OCI-LY7 (cell line): Measurements from ENCODE around the gene DNAH9. TPM values are rescaled to one million over a fixed set of nuclear protein-coding genes. Genes with fewer than 3 reads are reported as not detected.

ENCODE experiments used
- BruUV-seq: library from RNA; stranded (reverse); fragments of 400-500 nt; replicated peaks from 2 replicates; lab custom pipeline; 2021; lab: Mats Ljungman, UMichigan
- CTCF ChIA-PET: fragments of 300-600 bp; sonication (Branson Sonifier 250); formaldehyde crosslinking; loops from one replicate; lab custom pipeline; 2022; ENCODE audit warnings: antibody characterized with exemption; ENCODE audit not compliant: unreplicated experiment; lab: Charles Lee
- POLR2A ChIA-PET: fragments of 300-600 bp; sonication (Branson Sonifier 250); formaldehyde crosslinking; loops from one replicate; lab custom pipeline; 2022; ENCODE audit warnings: antibody characterized with exemption; lab: Charles Lee
- DNase-seq: peaks from one replicate; pipeline ENCODE4 v3.0.0-alpha.2; 2015; ENCODE audit warnings: low spot score
- H2AFZ ChIP-seq: fragments of 200-600 bp; sonication (generic), shearing (Covaris generic); 2 replicates; pipeline ENCODE4 v1.6.1; 2014; ENCODE audit warnings: mild to moderate bottlenecking, antibody characterized with exemption, low read length, moderate library complexity
- H3K27ac ChIP-seq: fragments of 200-600 bp; sonication (generic); 2 replicates; pipeline ENCODE4 v1.5.1; 2014; ENCODE audit warnings: mixed run types, low read depth, mild to moderate bottlenecking, moderate library complexity, low read length, inconsistent platforms; ENCODE audit not compliant: poor library complexity, severe bottlenecking
- H3K36me3 ChIP-seq: fragments of 200-600 bp; sonication (generic); 2 replicates; pipeline ENCODE4 v1.6.1; 2014; ENCODE audit warnings: mild to moderate bottlenecking, antibody characterized with exemption, low read length, moderate library complexity, mixed read lengths; ENCODE audit not compliant: insufficient read depth
- H3K4me1 ChIP-seq: fragments of 200-600 bp; sonication (generic); 2 replicates; pipeline ENCODE4 v1.5.1; 2014; ENCODE audit warnings: mild to moderate bottlenecking, low read length; ENCODE audit not compliant: insufficient read depth, poor library complexity, severe bottlenecking
- H3K4me2 ChIP-seq: fragments of 200-600 bp; sonication (generic); 2 replicates; pipeline ENCODE4 v1.6.1; 2014; ENCODE audit warnings: mild to moderate bottlenecking, low read length
- H3K4me3 ChIP-seq: fragments of 200-600 bp; sonication (generic); 2 replicates; pipeline ENCODE4 v1.5.1; 2014; ENCODE audit warnings: mild to moderate bottlenecking, low read depth, low read length; ENCODE audit not compliant: poor library complexity, severe bottlenecking
- H3K79me2 ChIP-seq: fragments of 200-600 bp; sonication (generic); 2 replicates; pipeline ENCODE4 v1.6.1; 2016; ENCODE audit warnings: low read depth, mild to moderate bottlenecking, low read length, moderate library complexity, mixed read lengths; ENCODE audit not compliant: insufficient read depth
- H3K9me2 ChIP-seq: fragments of 200-600 bp; sonication (generic); 2 replicates; pipeline ENCODE4 v1.6.1; 2016; ENCODE audit warnings: mild to moderate bottlenecking, low read length, mixed read lengths; ENCODE audit not compliant: insufficient read depth
- H3K9me3 ChIP-seq: fragments of 200-600 bp; sonication (generic); 2 replicates; pipeline ENCODE4 v1.6.1; 2014; ENCODE audit warnings: mild to moderate bottlenecking, mixed run types, low read length, mixed read lengths
- H4K20me1 ChIP-seq: fragments of 200-600 bp; sonication (generic); 2 replicates; pipeline ENCODE4 v1.6.1; 2014; ENCODE audit warnings: mild to moderate bottlenecking, antibody characterized with exemption, low read length, moderate library complexity, mixed read lengths; ENCODE audit not compliant: insufficient read depth
- CTCF ChIP-seq: fragments of 200-600 bp; sonication (generic); conservative IDR thresholded peaks from 2 replicates; pipeline ENCODE4 v1.5.1; 2014; ENCODE audit warnings: mild to moderate bottlenecking, antibody characterized with exemption, low read length, moderate library complexity, mixed read lengths
- EZH2phosphoT487 ChIP-seq: fragments of 200-600 bp; sonication (generic); IDR thresholded peaks from 2 replicates; pipeline ENCODE4 v1.6.1; 2018; ENCODE audit warnings: low read depth, borderline replicate concordance, mild to moderate bottlenecking, mixed run types, antibody characterized with exemption, low read length, moderate library complexity, mixed read lengths
- intact Hi-C: fragments of 100-400 bp; cut with micrococcal nuclease; formaldehyde crosslinking; loops from one replicate; pipeline ENCODE4 v1.10.0; 2022; ENCODE audit not compliant: unreplicated experiment
- total RNA-seq, 2 experiments: library from RNA; depleted of rRNA in 1 of 2; stranded (reverse); fragments of >200 nt in 1 of 2; shearing (Covaris generic) in 1 of 2; gene quantifications; 2 replicates each; pipeline ENCODE4 v1.2.3, GENCODE V29; 2014 to 2022

DNAH9 gene
- total RNA-seq, 2 experiments from 2014 or later = not detected

DNA sequence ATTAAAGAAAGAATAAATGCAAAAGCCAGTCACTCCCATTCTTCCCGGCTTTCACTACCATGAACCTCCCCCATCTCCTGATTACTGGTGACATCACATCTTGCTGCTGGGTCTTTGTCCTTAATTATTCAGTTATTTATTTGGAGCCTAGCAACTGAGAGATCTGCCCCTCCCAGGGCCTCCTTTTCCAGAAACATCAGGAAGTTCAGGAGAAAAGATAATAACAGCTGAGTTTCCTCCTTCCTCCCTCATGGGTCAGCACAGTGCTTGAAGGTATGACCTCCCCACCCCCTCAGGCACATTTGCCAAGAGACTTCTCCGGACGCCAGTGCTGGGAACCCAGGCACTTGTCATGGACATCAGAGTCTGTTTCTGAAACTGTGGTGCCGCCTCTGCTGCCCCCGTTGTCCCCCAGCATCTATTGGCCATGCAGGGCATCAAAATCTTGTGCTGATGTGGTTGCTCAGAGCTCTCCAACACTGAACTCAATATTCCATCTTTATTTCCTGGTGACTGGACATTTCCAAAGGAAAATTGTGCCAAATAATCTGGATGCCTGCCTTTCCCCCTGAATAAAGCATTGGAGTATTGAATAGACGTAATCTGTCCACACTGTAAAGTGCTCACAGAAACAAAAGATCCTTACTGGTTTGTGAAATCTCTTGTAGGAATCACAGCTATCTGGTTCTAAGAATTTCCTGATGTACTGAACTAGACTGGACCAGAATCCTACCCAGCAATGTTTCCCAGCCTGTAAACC, 327.2 kb downstream of the DNAH9 start:
- no peaks in the 10 kb centered on the region for H3K4me1 ChIP-seq
- H3K4me2 ChIP-seq = no peak overlapping the region
- TF ChIP-seq CTCF = no peak
- TF ChIP-seq EZH2phosphoT487 = no peak
- H3K36me3 ChIP-seq = no peaks in the 10 kb centered on the region
- H3K9me3 ChIP-seq = no peaks in the 10 kb centered on the region
- no peak for DNase-seq
- CTCF ChIA-PET = no interaction called here
- H4K20me1 ChIP-seq = no peaks in the 10 kb centered on the region
- no peaks in the 10 kb centered on the region for H3K79me2 ChIP-seq
- POLR2A ChIA-PET = interaction anchor here (0.6 kb wide), 1 partner anchor 1568 kb away, joined by 3 read pairs; no protein-coding TSS in a partner anchor
- no peak overlapping the region for H2AFZ ChIP-seq
- no TSS peak for BruUV-seq
- no peak overlapping the region for H3K27ac ChIP-seq
- no peaks in the 10 kb centered on the region for H3K9me2 ChIP-seq
- intact Hi-C loops = no loop called here
- H3K4me3 ChIP-seq = no peak overlapping the region

DNA sequence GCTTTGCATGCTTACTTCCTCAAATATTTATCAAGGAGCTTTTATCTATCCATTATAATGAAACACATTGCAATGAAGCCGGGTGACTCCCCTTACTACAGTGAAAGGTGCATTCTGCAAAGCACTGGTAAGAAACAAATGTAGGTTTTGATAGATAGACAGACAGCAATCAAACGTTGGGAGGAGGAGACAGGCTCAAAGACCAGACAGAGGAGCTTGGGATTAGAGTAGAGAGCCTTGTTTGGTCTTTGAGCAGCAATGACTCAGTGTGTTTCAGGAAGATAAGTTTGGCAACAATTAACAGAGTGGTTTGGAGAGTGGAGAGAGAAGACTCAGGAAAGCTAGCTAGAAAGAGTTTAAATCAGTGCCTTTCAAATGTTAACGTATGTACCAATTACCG, 330.2 kb downstream of the DNAH9 start:
- no peak for TF ChIP-seq CTCF
- TF ChIP-seq EZH2phosphoT487 = no peak
- H3K27ac ChIP-seq = no peak overlapping the region
- H3K4me1 ChIP-seq = no peaks in the 10 kb centered on the region
- no peaks in the 10 kb centered on the region for H3K9me3 ChIP-seq
- BruUV-seq = no TSS peak
- intact Hi-C loops = no loop called here
- POLR2A ChIA-PET = interaction anchor here (0.7 kb wide), 1 partner anchor 20 kb away, joined by 3 read pairs; no protein-coding TSS in a partner anchor
- H2AFZ ChIP-seq = no peak overlapping the region
- H3K4me3 ChIP-seq = no peak overlapping the region
- CTCF ChIA-PET = no interaction called here
- no peaks in the 10 kb centered on the region for H3K36me3 ChIP-seq
- no peaks in the 10 kb centered on the region for H3K9me2 ChIP-seq
- no peak for DNase-seq
- H3K79me2 ChIP-seq = no peaks in the 10 kb centered on the region
- no peak overlapping the region for H3K4me2 ChIP-seq
- no peaks in the 10 kb centered on the region for H4K20me1 ChIP-seq

- intact Hi-C loops = no loop called here
- POLR2A ChIA-PET = no interaction called here
Measured at GRCh38 chr17:11932337-11932898, 334.1 kb downstream of the DNAH9 start.

More at GRCh38 chr17:11932337-11932898, 334.1 kb downstream of the DNAH9 start:
- no peak overlapping the region for H3K4me2 ChIP-seq
- H3K9me2 ChIP-seq = no peaks in the 10 kb centered on the region
- no peak for TF ChIP-seq EZH2phosphoT487
- TF ChIP-seq CTCF = no peak
- no peak overlapping the region for H2AFZ ChIP-seq
- BruUV-seq = no TSS peak
- no peaks in the 10 kb centered on the region for H3K36me3 ChIP-seq
- no peaks in the 10 kb centered on the region for H3K4me1 ChIP-seq
- no peaks in the 10 kb centered on the region for H3K9me3 ChIP-seq
- no peaks in the 10 kb centered on the region for H4K20me1 ChIP-seq
- CTCF ChIA-PET = no interaction called here
- no peak overlapping the region for H3K4me3 ChIP-seq
- no peak for DNase-seq
- no peak overlapping the region for H3K27ac ChIP-seq
- no peaks in the 10 kb centered on the region for H3K79me2 ChIP-seq
